Activated CD4-positive, CD25-positive, alpha-beta regulatory T cell (primary cell): Measurements from ENCODE around the gene FOLH1.
"Not testable (repeated sequence)": the region's sequence is repeated elsewhere in the genome, so short reads cannot be mapped to it uniquely, and the experiment has no call there.

Experiments
- DNase-seq, 4 experiments: peaks; one replicate each; lab custom pipeline; 2025; lab: John Stamatoyannopoulos, UW

FOLH1 gene

GRCh38 chr11:49177936-49178335, 30.5 kb downstream of the FOLH1 start:
- not testable (repeated sequence) for DNase-seq

- not testable (repeated sequence) for DNase-seq
These were observed 33.0 kb downstream of the FOLH1 start for GRCh38 chr11:49175378-49175777.

DNA sequence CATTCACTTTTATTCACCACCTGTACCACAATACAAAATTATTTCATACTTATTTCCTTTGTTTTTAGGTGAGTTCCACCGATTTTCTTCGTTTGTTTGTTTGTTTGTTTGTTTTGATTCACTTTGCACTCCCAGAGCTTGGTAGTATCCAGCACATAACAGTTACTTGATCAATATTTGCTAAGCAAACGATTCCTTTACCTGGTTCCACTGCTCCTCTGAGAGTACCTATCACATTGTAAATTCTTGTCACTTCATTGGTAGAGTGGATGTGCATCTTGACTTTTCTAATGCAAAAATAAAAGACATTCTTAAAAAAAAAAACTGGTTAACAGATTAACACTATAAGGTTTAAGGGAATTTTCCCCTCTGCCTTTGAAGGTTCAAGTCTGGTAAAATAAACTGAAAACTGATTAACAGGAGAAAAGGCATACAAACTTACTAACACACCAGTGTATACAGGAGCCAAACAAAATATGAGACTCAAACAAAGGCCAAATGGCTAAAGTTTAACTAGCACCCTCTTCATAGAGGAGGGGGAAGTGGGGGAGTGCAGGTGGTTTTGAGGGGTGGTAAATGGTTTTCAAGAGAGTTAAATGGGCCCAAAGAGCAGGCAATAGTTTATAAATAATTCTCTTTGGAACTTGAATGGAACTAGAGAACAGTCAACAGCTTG, 33.6 kb downstream of the FOLH1 start:
- DNase-seq: not testable (repeated sequence)

DNA sequence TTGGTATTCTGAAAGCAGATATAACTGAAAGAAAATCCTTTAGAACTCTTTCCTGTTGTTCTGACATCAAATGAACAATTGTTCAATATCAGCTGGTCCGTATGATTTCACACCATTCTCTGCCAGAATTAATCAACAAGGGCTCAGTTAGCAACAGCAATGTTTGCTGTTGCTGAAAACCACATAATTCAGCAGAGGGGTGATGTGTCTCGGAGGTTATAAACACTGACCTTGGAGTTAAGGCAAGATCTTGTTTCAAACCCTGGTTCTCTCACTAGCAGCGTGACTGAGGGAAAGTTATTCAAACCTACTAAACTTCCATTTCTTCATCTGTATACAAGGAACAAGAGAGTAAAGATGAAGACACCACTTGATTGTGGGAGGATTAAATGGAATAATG, 36.8 kb downstream of the FOLH1 start:
- not testable (repeated sequence) for DNase-seq

GRCh38 chr11:49169579-49169978, 38.8 kb downstream of the FOLH1 start:
- DNase-seq: not testable (repeated sequence)

DNA sequence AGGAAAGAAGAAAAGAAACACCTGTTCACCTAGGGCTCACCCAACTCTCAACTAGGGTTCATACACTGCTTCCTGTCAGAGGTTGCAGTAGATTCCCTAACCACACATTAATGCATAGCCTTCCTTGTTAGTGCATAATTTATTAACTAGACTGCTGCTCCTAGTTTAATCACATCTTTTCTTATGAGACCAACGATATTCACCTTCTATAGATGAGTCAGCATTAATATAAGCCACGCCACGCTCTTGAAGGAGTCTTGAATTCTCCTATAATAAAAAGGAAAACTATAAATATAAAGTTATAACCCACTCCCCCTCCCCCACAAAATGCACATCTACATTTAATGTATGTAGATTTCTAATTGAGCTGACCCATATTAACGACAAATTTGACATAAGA, 39.4 kb downstream of the FOLH1 start:
- DNase-seq: not testable (repeated sequence)

DNA sequence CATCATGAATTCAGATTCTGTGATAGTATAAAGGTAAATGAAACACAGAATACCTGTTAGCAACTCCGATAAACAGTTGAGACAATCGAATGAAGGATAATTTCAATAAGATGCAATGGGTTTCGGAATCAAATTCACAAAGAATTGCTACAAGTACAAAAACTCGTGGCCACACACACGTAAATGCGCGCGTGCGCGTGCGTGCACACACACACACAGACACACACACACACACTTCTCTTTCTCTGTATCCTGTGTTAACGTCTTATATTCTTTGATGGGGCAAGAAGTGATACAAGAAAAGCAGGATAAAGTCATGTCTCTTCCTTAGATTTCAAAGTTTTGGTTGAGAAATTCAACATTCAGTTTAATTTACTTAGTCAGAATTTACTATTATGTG, 57.2 kb downstream of the FOLH1 start:
- DNase-seq: no peak

DNA sequence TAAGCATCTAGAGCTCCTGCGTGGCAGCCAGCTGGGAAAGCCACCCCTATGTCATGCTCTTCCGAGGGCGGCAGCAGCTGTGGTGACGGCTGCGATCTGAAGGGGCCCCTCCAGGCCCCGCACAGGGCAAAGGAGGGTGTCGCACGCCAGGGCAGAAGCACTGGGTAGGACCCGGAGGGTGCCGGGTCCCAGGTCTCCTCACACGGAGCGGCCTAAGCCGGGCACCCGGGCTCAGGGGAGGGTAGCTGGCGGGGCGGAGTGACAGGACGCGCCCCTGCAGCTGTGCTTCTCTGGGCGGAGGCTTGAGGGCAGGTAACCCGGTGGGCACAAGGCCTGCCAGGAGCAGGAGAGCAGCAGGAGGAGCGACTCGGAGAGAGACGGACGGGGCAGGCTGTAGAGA, 106.0 kb downstream of the FOLH1 start:
- DNase-seq: not testable (repeated sequence)
